Stimulated activated CD8-positive, alpha-beta memory T cell treated with anti-CD3 and anti-CD28 coated beads, Interleukin-7, amount 100 ng/mL, for 4 hours (primary cell): Measurements from ENCODE around the gene VPS4B.
"Not testable (repeated sequence)": the region's sequence is repeated elsewhere in the genome, so short reads cannot be mapped to it uniquely, and the experiment has no call there.

Source experiments
- DNase-seq, 2 donors: peaks; one replicate each; pipeline ENCODE4 v3.0.0-alpha.2; 2020; ENCODE audit warnings: low read depth in 2 of 2

Gene VPS4B

DNA sequence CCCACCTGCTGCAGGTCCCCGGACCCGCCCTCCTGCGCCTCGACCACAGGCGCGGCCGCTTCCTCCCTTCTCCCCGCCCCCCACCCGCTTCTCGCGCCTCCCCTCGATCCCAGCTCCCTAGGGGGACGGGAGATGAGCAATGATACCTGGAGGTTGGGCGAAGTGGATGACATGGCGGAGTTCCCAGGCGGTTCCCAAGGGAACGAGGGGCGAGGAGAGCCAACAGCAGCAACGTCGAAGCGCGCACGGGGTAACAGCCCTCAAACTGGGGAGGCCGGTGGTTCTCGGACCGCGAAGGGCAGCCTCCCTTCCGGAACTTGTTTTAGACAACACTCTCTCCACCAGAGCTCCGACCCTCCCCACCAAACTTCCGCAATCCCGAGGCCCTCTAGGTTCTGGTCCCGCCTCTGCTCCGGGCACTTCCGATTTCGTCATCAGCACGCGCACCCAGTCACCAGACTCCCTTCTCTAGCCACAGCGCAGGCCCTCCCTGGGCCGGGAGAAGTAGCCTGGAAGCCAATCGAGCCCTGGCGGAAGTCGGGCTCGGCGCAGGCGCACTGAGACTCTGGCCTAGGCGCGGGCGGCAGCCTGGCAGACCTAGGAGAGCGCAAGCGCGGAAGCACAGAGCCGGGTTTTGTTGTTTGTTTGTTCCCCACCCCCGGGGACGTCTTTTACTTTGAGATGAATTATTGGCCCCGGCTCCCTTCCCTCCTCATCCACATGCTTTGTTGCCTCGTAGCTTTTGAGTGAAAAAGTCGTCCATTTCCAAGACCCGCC, at the start of gene VPS4B:
VPS4B (minus strand) TSS at position 390 of the 777 bp plus-strand sequence; CDS start at position 173, 217 bp downstream.
- peak; percentile 99 for DNase-seq

DNA sequence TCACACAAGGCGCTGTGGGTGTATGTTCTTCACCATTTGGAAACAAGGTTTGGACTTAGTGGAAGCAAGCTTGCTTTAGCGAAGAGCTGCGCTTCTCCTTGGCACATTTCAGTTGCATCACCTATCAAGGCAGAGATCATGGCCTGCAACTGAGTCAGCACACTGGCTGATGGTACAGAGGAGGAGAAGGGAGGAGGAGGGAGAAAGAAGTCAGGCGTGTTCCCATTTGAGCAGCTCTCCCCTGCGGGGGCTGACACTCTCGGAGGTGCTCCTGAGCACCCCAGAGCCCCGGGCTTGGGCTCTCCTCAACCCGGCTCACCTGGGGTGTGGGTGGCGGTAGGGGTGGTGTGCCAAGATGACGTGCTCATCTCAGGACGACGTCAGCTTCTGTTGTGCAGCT, 48.5 kb upstream of the VPS4B start:
- no peak for DNase-seq

DNA sequence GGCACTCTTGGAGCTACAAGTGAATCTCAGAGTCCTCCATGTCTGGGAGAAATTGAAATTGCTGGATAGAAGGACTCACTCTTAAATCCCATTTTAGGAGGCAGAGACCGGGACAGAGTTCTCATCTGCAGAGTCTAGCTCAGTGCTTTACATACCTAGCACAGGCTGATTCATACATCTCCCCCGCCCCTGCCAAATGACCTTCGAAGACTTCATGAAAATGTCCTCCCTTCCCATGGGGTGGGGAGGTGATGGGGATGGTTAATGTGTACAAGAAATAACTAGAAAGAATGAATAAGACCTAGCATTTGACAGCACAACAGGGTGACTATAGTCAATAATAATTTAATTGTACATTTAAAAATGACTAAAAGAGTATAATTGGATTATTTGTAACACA, 46.3 kb upstream of the VPS4B start:
- no peak for DNase-seq

DNA sequence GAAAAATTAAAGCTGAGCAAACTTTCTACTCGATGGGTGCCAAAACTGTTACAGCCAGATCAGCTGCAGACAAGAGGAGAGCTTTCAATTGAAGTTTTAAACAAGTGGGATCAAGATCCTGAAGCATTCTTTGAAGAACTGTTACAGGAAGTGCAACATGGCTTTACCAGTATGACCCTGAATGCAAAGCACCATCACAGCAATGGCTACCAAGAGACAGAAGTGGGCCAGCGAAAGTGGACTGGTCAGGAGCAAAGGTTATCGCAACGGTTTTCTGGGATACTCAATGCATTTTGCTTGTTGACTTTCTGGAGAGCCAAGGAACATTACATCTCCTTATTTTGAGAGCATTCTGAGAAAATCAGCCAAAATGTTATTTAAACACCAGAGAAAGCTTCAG, 45.4 kb upstream of the VPS4B start:
- no peak for DNase-seq

DNA sequence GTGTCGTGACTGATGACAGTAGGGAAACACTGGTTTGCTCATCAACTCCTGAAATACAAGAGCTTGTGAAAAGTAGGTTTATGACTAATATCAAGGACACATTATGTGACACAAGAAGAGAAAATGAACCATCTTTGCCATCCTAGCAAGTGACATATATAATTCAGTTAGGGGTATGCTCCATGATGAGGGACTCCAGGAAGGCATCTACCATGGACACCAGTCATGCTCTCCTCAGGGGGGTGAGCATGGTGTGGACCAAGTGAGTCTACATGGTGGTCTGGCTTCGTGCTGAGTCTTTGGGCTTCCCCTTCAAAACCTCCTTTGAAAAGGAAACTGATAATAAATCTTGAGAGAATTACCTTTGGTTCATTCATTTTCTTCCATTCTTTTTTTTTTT, 42.8 kb upstream of the VPS4B start:
- no peak for DNase-seq

DNA sequence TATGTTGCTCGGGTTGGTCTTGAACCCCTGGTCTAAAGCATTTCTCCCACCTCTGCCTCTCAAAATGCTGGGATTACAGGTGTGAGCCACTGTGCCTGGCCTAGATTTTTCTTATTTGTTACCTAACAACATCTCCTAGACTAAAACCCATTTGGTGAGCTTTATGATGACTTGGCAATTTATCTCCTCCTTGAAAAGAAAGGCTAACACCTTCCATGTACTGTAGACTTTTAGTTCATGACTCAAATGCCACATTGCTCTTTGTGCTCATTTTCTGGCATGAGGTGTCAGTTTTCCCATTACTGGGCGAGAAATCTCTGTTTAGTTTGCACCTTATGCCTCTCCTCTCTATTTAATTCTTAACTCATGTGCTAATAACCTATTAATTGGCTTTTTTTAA, 42.2 kb upstream of the VPS4B start:
- DNase-seq = no peak

DNA sequence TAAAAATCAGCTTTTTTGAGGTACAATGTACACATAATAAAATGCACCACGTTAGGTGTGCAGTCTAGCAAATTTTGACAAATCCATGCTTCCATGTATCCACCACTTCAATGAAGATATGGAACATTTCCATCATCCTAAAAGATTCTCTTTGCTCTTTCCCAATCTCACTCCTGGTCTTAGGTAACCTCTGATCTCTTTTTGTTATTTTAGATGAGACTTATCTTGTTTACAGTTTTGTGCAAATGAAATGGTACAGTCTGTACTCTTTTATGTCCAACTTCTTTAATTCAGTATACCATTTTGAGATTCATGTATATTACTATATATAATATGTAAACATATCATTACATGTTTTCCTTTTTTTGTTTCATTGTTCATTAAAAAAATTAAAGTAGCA, 38.1 kb upstream of the VPS4B start:
- no peak for DNase-seq

DNA sequence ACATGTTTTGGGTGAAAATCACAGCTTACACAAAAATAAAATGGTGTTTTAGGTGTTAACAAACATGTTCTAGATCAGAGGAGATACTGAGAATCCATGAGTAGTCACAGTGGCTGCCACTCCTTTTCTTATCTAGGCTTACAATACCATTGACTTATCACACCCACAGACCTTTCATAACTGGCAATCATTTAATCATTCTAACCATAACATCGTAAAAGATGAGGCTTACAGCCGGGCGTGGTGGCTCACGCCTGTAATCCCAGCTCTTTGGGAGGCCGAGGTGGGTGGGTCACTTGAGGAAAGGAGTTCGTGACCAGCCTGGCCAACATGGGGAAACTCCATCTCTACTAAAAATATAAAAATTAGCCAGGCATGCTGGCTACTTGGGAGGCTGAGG, 35.7 kb upstream of the VPS4B start:
- no peak for DNase-seq

DNA sequence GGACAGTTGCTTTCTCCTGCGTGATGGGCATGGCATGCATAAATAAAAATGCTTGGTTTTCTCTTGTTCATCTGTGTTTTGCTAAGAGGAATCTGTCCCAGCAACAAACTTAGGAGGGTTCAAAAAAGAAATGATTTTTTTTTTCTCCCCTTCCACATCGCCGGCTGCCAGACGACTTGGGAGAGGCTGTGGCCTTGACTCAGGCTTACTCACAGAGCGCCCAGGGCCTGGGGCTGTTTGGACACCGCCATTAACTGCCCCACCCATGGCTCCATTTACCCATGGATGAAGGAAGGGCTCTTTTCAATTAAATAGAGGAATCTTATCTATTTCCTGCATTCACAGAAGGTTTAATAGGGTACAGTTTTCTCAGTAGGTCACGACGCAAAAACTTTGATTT, 32.2 kb upstream of the VPS4B start:
- no peak for DNase-seq

DNA sequence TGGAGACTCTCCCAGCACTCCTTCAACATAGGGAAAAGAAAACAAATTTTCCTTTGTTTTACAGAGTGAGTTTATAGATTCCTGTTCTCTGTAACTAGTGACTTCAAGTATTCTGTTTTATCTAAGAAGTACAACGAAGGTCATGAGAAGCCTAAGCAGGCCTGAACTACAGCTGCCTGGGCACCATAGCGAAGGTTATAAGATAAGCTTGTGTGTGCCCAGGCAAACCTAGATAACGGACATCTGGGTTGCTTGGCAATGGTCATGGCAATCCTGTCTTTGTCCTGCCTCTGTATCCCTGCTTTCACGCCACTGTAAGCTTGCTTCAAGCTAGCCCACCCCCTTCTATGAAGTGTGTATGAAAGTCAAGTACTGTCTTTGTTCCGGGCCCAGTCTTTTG, 30.5 kb upstream of the VPS4B start:
- not testable (repeated sequence) for DNase-seq

DNA sequence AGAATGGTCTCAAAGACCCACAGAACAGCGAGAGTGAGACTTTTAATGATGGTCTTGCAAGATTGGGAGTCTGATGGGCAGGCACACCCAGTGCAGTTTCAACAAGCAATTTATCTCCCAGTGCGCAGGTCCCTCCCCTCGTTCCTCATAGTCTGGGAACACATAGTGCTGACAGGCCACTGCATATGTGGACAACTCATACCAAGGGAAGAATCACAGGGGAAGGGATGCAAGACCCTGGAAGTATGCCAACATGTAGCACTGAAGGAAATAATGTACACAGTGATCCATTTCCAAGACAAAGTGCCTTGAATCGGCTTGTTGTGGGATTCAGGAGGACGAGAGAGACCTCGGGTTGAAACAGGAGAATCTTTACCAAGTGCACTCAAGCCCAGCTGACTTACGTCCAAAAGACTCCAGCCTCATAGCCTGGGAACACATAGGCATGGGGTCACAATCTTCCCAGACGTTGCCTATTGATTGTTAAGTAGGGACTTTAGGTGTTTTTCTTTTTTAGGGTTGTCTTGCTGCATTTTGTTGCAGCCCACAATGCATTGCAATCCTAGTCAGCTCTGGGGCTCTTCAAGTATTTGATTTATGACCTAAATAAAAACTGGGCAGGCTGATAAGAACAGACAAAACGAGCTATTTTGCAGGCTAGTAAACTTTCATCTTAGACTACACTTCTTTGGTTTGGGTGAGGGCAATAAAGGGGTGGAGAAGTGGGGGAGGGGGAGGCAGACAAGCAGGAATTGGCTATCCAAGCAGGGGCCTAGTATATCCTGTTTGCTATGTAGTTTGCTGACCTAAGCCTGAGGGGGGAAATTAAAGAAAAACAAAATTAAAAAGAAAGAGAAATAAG, 29.8 kb upstream of the VPS4B start:
- no peak for DNase-seq

DNA sequence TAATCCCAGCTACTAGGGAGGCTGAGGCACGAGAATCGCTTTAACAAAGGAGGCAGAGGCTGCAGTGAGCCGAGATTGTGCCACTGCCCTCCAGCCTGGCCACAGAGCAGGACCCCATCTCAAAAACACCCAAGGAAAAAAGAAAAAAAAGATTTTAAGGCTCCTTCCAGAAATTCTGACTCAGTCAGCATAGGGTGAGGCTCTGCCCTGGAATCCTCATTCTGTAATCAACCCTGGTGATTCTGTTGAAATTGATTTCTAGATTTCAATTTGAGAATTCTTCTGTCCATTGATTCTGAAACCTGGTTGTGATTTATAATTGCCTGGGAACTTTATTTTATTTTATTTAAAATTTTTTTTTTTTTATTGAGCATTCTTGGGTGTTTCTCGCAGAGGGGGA, 27.1 kb upstream of the VPS4B start:
- no peak for DNase-seq

DNA sequence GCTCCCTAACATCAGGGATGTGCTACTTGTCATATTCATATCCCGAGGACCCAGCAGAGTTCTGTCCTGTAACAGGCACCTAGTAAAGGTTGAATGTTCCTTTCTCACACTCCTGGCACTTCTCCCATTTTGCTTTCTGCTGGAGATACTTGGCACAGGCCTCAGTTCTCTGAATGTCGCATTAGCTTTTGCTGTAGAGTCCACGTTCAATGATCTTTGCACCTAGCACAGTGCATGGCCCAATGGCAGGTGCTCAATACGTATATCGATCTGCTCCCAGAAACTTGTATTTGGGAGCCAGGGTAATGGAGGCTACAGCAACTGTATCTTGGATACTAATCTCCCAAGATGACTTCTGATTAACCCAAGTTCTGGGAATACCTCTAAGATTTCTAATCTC, 24.8 kb upstream of the VPS4B start:
- DNase-seq = no peak

DNA sequence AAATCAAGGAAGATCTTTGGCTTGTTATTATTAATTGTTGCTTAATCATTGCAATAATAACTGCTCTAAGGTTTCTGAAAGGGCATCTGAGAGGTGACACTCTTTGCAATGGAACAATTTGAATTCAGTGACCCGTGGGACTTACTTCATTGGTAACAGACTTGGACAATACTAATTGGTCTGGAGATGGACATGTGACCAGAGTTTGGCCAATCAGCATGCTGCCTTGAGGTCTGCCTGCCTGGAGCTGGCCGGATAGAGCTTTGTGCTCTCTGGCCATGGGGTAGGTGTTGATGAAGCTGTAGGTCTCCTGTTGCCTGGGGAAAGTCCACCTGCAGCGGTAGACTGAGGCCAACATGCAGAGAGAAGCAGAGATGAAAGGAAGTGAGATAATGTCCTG, 24.0 kb upstream of the VPS4B start:
- DNase-seq = no peak

DNA sequence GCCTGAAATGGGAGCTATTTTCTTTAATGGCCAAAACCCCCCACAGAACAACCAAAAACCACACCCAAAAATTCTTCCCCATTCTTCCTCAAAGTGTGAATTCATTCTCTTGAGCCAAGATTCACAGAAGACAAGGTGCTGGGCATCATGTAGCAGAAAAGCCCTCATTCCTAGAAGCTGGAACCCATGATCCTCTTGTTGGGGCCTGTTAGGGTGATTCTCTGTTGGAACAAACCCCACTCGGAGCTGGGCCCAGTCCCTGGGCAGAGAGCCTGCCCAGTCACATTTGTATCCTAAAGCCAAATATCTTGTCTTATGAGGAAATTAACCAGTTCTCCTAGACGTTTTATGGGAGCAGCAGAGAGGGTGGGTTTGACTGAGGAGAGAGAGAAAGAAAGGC, 22.8 kb upstream of the VPS4B start:
- DNase-seq = no peak

DNA sequence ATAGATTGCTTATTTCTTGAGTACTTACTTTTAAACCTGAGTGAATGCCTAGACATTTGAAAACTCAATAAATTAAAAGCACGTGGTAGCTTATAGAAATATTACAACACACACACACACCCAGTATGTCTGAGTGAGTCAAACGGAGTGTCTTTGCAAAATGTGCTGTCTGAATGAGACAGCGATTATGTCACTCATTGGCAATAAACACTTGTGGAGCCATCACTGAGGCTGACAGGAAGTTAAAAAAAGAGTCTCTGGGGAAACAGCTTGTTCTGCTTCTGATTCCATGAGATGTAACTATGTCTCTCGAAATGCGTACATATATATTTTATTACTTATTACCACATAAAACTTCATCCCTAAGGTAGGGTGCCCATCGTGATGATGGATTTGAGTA, 22.3 kb upstream of the VPS4B start:
- no peak for DNase-seq

DNA sequence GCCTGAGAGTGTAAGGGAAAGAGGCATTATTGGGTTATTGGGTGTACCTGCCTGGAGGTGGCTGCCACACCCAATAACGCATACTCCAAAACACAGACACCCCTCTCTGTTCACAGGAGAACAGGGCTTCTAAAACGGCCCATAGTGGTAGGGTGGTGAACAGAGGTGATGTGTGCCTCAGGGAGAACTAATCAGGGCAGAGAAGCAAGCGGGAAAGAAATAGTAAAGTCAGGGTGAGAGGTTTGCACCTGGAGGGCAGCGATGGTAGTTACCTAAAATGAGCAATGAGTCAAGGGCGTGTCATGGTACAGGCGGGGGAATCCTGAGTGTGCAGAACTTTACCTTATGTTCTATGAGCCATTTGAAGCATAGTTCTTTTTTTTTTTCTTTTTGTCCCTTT, 21.6 kb upstream of the VPS4B start:
- DNase-seq = no peak

DNA sequence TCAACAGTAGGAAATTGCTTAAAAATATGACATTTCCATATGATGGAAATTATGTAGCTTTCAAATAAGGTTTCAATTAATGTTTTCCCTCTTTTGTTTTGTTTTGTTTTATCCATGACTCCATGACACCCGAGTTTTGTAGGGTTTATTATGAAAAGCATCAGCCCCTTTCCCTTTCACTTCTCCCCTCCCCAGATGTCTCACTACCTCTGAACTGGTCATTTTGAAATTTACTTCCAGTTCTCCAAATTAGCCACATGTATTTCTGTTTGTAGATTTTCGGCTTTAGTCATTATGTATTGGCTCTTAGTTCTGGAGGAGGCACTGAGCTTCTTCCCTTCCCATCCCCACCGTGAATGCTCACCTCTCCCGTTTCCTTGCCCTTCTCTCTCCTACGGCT, 18.6 kb upstream of the VPS4B start:
- no peak for DNase-seq

DNA sequence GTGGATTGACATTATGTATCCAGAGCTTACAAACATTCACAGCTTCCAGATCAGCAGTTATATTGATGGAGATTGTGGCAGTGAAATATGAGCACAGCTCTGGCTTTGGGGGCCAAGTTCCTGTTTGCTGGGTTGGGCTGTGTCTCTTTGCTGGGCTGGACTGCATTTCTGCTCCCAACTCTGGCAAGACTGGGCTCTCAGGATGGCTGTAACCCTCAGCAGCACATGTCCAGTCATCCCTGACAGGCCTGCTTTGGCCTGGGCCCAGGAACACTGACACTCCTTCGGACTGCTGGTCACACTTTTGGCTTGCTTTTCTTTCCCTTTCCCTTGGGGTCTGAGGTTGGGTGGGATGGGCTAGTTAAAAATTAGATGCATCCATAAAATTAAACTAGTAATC, 17.9 kb upstream of the VPS4B start:
- no peak for DNase-seq

DNA sequence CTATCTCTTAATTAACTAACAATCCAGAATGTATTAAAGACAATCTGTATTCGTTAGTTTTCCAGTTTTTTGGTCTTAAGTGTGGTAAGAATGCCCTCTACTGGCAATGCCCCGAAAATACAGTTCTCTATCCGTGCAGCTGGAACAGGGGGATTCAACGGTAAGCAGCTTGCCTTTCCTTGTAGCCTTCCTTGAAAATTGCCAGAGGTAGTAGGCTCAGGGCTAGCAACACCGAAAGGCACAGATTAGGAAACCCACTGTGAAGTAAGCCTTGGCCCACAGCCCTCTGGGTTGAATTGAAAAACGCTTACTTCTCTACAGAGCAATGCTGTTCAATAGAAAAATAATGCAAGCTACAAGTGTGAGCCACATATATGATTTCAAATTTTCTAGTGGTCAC, 17.1 kb upstream of the VPS4B start:
- DNase-seq = peak; percentile 11 to 16

DNA sequence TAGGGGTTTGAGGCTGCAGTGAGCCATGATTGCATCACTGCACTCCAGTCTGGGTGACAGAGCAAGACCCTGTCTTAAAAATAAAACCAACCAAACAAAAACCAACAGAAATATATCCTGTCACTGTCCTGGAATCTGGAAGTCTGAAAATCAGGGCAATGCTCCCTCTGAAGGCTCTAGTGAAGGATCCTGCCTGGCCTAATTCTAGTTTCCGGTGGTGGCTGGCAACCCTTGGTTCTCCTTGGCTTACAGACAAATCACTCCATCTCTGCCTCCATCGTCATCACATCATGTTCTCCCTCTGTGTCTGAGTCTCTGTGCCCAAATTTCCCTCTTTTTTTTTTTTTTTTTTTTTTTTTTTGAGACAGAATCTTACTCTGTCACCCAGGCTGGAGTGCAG, 15.9 kb upstream of the VPS4B start:
- DNase-seq = no peak

DNA sequence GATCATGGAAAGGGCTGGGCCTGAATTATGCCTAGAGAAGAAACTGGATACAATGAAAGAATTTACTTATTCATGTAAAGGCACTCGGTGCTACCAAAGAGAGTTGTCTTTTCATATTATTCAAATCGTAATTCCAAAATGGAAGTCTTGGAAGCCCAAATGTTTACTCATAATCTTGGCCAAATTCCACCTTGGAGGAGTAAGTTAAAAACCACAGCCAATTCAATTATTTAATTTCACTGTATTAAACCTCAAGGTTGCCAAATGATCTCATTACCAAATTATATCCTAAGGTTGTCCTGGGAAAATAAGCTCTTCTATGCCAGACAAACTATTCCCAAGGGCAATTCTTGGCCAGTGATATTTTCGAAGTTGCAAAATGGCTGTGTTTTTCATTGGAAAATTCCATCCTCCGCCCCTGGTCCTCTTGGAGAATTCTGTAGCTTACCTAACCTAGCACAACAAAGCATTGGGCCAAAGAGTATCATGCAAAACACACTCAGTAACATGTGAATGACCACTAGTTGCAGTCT, 11.1 kb upstream of the VPS4B start:
- DNase-seq = no peak

DNA sequence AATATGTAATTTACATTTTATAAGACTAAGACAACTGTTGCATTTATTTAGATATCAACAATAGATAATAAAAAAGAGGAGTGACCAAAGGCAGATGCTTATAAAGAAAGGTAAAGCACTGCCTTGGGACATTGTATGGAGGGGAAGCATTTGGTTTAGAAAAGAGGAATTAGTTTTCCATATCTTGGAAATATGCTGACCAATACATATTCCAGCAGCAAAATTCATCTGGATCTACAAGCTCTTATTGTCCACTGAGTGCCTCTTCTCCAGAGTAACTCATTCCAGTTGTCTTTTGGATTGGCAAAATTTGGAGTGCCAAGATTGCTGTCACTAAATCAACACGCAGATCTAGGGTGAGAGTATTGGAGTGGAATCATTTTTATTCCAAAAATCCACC, 8.9 kb upstream of the VPS4B start:
- DNase-seq = no peak
